Liver (tissue), 3 donors: ENCODE results near the gene FBXW7.

Experiments used
- HNF4A ChIP-seq, 2 donors: conservative IDR thresholded peaks; 2 replicates each; pipeline ENCODE4 v1.6.1; 2016; ENCODE audit warnings: antibody characterized with exemption in 2 of 2, mild to moderate bottlenecking in 2 of 2
- SP1 ChIP-seq: IDR thresholded peaks from 2 replicates; pipeline ENCODE4 v1.6.1; 2018; ENCODE audit warnings: antibody characterized with exemption, mild to moderate bottlenecking
- TAF1 ChIP-seq: conservative IDR thresholded peaks from 2 replicates; pipeline ENCODE4 v1.6.1; 2016; ENCODE audit warnings: antibody characterized with exemption, mild to moderate bottlenecking
- YY1 ChIP-seq: IDR thresholded peaks from 2 replicates; pipeline ENCODE4 v1.6.1; 2016; ENCODE audit warnings: antibody characterized with exemption, mild to moderate bottlenecking
- TF ChIP-seq, protein P1 (sequence below): fragments of 150-350 bp; IDR thresholded peaks from 2 replicates; pipeline ENCODE4 v1.5.1; 2017; ENCODE audit warnings: improper control_type of control experiment, low read depth, low read length; ENCODE audit not compliant: missing input control
- TF ChIP-seq, protein P2 (sequence below): IDR thresholded peaks from 2 replicates; pipeline ENCODE4 v1.6.1; 2016; ENCODE audit warnings: antibody characterized with exemption, mild to moderate bottlenecking
- TF ChIP-seq, protein P3 (sequence below): IDR thresholded peaks from 2 replicates; pipeline ENCODE4 v1.6.1; 2016; ENCODE audit warnings: antibody characterized with exemption
- TF ChIP-seq, protein P4 (sequence below): IDR thresholded peaks from 2 replicates; pipeline ENCODE4 v1.6.1; 2016; ENCODE audit warnings: antibody characterized with exemption
- donor health status: healthy.
- donor health status: healthy.

DNA sequence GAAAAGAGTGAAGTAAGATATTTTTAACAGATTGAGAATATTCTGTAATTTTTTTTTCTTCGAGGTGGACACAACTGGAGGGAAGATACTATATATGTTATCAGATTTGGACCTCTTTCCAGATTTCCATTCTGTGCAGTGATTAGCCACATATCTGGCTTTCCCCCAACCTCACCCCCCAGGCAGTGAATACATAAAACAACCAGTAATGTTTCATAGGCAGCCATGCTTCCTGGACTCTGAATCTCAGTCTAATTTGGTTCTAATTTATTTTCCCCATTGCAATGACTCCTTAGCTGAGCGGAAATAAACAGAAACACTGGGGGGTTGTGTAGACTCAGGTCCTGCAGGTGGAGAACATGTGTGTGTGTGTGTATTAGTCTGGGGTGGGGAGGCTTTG lies 226.5 kb downstream of the FBXW7 start:
- TF ChIP-seq, protein P1, sequence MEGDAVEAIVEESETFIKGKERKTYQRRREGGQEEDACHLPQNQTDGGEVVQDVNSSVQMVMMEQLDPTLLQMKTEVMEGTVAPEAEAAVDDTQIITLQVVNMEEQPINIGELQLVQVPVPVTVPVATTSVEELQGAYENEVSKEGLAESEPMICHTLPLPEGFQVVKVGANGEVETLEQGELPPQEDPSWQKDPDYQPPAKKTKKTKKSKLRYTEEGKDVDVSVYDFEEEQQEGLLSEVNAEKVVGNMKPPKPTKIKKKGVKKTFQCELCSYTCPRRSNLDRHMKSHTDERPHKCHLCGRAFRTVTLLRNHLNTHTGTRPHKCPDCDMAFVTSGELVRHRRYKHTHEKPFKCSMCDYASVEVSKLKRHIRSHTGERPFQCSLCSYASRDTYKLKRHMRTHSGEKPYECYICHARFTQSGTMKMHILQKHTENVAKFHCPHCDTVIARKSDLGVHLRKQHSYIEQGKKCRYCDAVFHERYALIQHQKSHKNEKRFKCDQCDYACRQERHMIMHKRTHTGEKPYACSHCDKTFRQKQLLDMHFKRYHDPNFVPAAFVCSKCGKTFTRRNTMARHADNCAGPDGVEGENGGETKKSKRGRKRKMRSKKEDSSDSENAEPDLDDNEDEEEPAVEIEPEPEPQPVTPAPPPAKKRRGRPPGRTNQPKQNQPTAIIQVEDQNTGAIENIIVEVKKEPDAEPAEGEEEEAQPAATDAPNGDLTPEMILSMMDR = no peak
- TF ChIP-seq, protein P2, sequence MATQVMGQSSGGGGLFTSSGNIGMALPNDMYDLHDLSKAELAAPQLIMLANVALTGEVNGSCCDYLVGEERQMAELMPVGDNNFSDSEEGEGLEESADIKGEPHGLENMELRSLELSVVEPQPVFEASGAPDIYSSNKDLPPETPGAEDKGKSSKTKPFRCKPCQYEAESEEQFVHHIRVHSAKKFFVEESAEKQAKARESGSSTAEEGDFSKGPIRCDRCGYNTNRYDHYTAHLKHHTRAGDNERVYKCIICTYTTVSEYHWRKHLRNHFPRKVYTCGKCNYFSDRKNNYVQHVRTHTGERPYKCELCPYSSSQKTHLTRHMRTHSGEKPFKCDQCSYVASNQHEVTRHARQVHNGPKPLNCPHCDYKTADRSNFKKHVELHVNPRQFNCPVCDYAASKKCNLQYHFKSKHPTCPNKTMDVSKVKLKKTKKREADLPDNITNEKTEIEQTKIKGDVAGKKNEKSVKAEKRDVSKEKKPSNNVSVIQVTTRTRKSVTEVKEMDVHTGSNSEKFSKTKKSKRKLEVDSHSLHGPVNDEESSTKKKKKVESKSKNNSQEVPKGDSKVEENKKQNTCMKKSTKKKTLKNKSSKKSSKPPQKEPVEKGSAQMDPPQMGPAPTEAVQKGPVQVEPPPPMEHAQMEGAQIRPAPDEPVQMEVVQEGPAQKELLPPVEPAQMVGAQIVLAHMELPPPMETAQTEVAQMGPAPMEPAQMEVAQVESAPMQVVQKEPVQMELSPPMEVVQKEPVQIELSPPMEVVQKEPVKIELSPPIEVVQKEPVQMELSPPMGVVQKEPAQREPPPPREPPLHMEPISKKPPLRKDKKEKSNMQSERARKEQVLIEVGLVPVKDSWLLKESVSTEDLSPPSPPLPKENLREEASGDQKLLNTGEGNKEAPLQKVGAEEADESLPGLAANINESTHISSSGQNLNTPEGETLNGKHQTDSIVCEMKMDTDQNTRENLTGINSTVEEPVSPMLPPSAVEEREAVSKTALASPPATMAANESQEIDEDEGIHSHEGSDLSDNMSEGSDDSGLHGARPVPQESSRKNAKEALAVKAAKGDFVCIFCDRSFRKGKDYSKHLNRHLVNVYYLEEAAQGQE = no peak
- TF ChIP-seq, protein P3, sequence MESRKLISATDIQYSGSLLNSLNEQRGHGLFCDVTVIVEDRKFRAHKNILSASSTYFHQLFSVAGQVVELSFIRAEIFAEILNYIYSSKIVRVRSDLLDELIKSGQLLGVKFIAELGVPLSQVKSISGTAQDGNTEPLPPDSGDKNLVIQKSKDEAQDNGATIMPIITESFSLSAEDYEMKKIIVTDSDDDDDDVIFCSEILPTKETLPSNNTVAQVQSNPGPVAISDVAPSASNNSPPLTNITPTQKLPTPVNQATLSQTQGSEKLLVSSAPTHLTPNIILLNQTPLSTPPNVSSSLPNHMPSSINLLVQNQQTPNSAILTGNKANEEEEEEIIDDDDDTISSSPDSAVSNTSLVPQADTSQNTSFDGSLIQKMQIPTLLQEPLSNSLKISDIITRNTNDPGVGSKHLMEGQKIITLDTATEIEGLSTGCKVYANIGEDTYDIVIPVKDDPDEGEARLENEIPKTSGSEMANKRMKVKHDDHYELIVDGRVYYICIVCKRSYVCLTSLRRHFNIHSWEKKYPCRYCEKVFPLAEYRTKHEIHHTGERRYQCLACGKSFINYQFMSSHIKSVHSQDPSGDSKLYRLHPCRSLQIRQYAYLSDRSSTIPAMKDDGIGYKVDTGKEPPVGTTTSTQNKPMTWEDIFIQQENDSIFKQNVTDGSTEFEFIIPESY = no peak
- TF ChIP-seq, protein P4, sequence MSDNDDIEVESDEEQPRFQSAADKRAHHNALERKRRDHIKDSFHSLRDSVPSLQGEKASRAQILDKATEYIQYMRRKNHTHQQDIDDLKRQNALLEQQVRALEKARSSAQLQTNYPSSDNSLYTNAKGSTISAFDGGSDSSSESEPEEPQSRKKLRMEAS = no peak
- TF ChIP-seq TAF1 (no peak), SP1 (no peak), YY1 (no peak), HNF4A (conservative IDR thresholded peaks at IDR 0.05) (no peak)
